ENCODE data around the gene ENTPD8. TPM values are rescaled to one million over a fixed set of nuclear protein-coding genes. Genes with fewer than 3 reads are reported as not detected.

The ENTPD8 gene
- total RNA-seq, 3 donors from 2014 or later, result 2.0 to 3.2 TPM; not detected in 1

GRCh38 chr9:137444106-137444790 is 3.1 kb upstream of the ENTPD8 start:
- Histone ChIP-seq H3K9me3 (no peaks in the 10 kb centered on the region), H3K27ac (no peak overlapping the region), H3K4me3 (no peak overlapping the region), H3K36me3 (no peaks in the 10 kb centered on the region), H3K27me3 (no peaks in the 10 kb centered on the region), H3K4me1 (peaks cover 8 to 10% of the 10 kb centered on the region in 2 donors)
- DNase-seq (ENCODE audit: low spot score in 2 of 2), result no peak
- TF ChIP-seq CTCF (IDR thresholded peaks at IDR 0.05) (no peak), POLR2AphosphoS5 (IDR thresholded peaks at IDR 0.05) (no peak), POLR2A (IDR thresholded peaks at IDR 0.05) (no peak)
- intact Hi-C loops (cut with DNase I; ENCODE audit: low total_unique reads), result no loop called here

GRCh38 chr9:137441935-137442321 is 771 bp upstream of the ENTPD8 start:
- no peak for DNase-seq (ENCODE audit: low spot score in 2 of 2)

GRCh38 chr9:137439158-137439714 is 1.9 kb downstream of the ENTPD8 start:
- H3K4me3 ChIP-seq, result no peak overlapping the region
- no peaks in the 10 kb centered on the region for H3K27me3 ChIP-seq
- TF ChIP-seq POLR2AphosphoS5 (IDR thresholded peaks at IDR 0.05) (no peak), POLR2A (IDR thresholded peaks at IDR 0.05) (no peak), CTCF (IDR thresholded peaks at IDR 0.05) (no peak)
- H3K9me3 ChIP-seq, result no peaks in the 10 kb centered on the region
- H3K4me1 ChIP-seq, result peaks cover 7 to 12% of the 10 kb centered on the region in 2 donors
- no peak overlapping the region for H3K27ac ChIP-seq
- intact Hi-C loops (cut with DNase I; ENCODE audit: low total_unique reads), result loop anchor here (10.0 kb wide), 1 partner anchor 154 kb away; no protein-coding TSS in a partner anchor
- DNase-seq (ENCODE audit: low spot score in 2 of 2), result no peak
- no peaks in the 10 kb centered on the region for H3K36me3 ChIP-seq

More at GRCh38 chr9:137441935-137442321, 771 bp upstream of the ENTPD8 start:
- Histone ChIP-seq H3K4me1 (peaks cover 8 to 10% of the 10 kb centered on the region in 2 donors), H3K4me3 (peak overlapping the region in 2 of 3 donors; percentile 55 to 68), H3K27ac (no peak overlapping the region), H3K27me3 (no peaks in the 10 kb centered on the region), H3K9me3 (no peaks in the 10 kb centered on the region), H3K36me3 (no peaks in the 10 kb centered on the region)
- intact Hi-C loops (cut with DNase I; ENCODE audit: low total_unique reads), result no loop called here
- TF ChIP-seq POLR2A (IDR thresholded peaks at IDR 0.05) (no peak), CTCF (IDR thresholded peaks at IDR 0.05) (no peak), POLR2AphosphoS5 (IDR thresholded peaks at IDR 0.05) (no peak)

GRCh38 chr9:137438591-137439157 is 2.5 kb downstream of the ENTPD8 start:
- intact Hi-C loops (cut with DNase I; ENCODE audit: low total_unique reads), result loop anchor here (10.0 kb wide), 1 partner anchor 154 kb away; no protein-coding TSS in a partner anchor
- DNase-seq (ENCODE audit: low spot score in 2 of 2), result no peak
- no peaks in the 10 kb centered on the region for H3K27me3 ChIP-seq

More at GRCh38 chr9:137438591-137439157, 2.5 kb downstream of the ENTPD8 start:
- Histone ChIP-seq H3K36me3 (no peaks in the 10 kb centered on the region), H3K4me3 (no peak overlapping the region), H3K9me3 (no peaks in the 10 kb centered on the region), H3K27ac (no peak overlapping the region), H3K4me1 (peaks cover 7 to 12% of the 10 kb centered on the region in 2 donors)
- no peak for TF ChIP-seq CTCF (IDR thresholded peaks at IDR 0.05)
- no peak for TF ChIP-seq POLR2A (IDR thresholded peaks at IDR 0.05)
- TF ChIP-seq POLR2AphosphoS5 (IDR thresholded peaks at IDR 0.05), result no peak

All from breast epithelium (tissue), 4 donors.